Neural progenitor cell (in vitro differentiated cells): Measurements from ENCODE around the gene ACO2.

Experiments used
- CTCF ChIP-seq: fragments of 200-600 bp; sonication (generic); IDR thresholded peaks from 2 replicates; pipeline ENCODE4 v1.5.1; 2017; ENCODE audit warnings: antibody characterized with exemption, mild to moderate bottlenecking
- EZH2 ChIP-seq: fragments of 200-600 bp; sonication (generic); IDR thresholded peaks from 2 replicates; pipeline ENCODE4 v1.6.1; 2017; ENCODE audit warnings: antibody characterized with exemption, mild to moderate bottlenecking, moderate library complexity
- EZH2phosphoT487 ChIP-seq: fragments of 200-600 bp; sonication (generic); IDR thresholded peaks from 2 replicates; pipeline ENCODE4 v1.6.1; 2017; ENCODE audit warnings: antibody characterized with exemption

GRCh38 chr22:41571786-41572185, 102.9 kb downstream of the ACO2 start:
- TF ChIP-seq CTCF = no peak
- TF ChIP-seq EZH2 = no peak
- no peak for TF ChIP-seq EZH2phosphoT487
